Measurements from ENCODE around the gene RELCH.

DNA sequence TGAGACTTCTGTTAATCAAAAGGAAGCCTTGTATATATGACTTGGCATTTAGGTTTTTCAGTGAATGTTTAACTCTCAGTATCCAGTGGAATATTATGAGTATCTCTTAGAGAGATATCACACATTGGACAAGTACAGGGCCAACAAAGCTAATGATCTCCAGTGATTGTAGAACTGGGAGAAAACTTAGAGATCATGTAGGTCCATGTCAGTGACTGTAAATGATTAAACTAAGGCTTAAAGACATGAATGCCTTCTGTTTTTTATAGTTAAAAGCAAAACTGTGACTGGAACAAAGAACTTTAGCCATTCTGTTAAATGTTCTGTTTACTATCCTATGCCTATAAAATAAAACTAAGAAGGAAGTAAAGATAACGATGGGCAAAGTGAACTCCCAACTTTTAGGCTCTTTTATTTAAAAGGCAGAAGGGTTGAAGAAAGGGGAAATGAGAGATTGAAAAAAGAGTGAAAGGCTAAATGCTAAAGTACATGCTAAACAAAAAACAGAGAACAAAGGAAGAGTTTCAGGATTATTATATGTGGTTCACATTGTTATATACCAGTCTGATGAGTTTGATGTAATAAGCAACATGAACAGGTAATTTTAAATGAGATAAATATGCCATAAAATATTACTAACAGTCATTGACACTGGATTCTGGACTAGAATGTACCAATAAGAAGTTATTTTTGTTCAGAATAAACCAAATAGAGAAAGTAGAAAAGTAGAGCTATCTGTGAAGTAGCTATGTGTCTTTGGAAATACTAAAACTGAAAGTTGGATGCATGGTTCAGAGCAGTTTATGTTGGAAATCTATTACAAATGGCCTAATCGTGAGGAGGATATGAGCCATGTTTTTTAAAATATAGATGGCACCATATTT, 101.0 kb downstream of the RELCH start:
- TF ChIP-seq GATA2 (IDR thresholded peaks at IDR 0.05; ENCODE audit: low read depth, low read length), result no peak
- TF ChIP-seq GATA3 (IDR thresholded peaks at IDR 0.05; ENCODE audit: low read depth, low read length), result no peak

Data from SH-SY5Y (cell line).